Body of pancreas (tissue), 4 donors: Measurements from ENCODE around the gene MPC1. TPM values are rescaled to one million over a fixed set of nuclear protein-coding genes. Genes with fewer than 3 reads are reported as not detected.

Experiments used
- ATAC-seq: fragments of 150-250 bp; one replicate; pipeline ENCODE4 v1.9.1; 2016
- DNase-seq, 4 donors: peaks; one replicate each; pipeline ENCODE4 v3.0.0-alpha.2; 2019
- H3K27ac ChIP-seq, 4 donors: fragments of 200-600 bp; sonication (generic); 1 replicate in 3 of 4; 2 replicates in 1 of 4; pipeline versions ENCODE4 v1.5.1 to v1.6.1; 2016 to 2019; ENCODE audit warnings: mild to moderate bottlenecking in 1 of 4, mixed read lengths in 1 of 4, moderate library complexity in 1 of 4
- H3K27me3 ChIP-seq, 2 donors: fragments of 200-600 bp; sonication (generic); one replicate each; pipeline ENCODE4 v1.6.0; 2016; ENCODE audit warnings: mild to moderate bottlenecking in 1 of 2
- H3K36me3 ChIP-seq, 2 donors: fragments of 200-600 bp; sonication (generic); replicated peaks in 1 of 2; 2 replicates each; pipeline ENCODE4 v1.5.1; 2016; ENCODE audit warnings: low read depth in 2 of 2; ENCODE audit not compliant: insufficient read depth in 1 of 2
- H3K4me1 ChIP-seq: fragments of 200-600 bp; sonication (generic); one replicate; pipeline ENCODE4 v1.6.0; 2016
- H3K4me3 ChIP-seq, 2 donors: fragments of 200-600 bp; sonication (generic); 1 replicate in 1 of 2; 2 replicates in 1 of 2; pipeline ENCODE4 v1.5.1; 2016 to 2019
- H3K9me3 ChIP-seq, 3 donors: fragments of 200-600 bp; sonication (generic); 1 replicate in 2 of 3; 2 replicates in 1 of 3; pipeline ENCODE4 v1.5.1; 2016
- CTCF ChIP-seq, 7 experiments: fragments of 450-650 bp in 4 of 7; fragments of 200-600 bp in 3 of 7; sonication (generic) in 3 of 7; IDR thresholded peaks; one replicate each; pipeline ENCODE4 v1.5.1; 2016 to 2019; ENCODE audit warnings: antibody characterized with exemption in 7 of 7
- POLR2A ChIP-seq, 3 donors: fragments of 450-650 bp; IDR thresholded peaks; one replicate each; pipeline ENCODE4 v1.6.1; 2016; ENCODE audit warnings: antibody characterized with exemption in 3 of 3, mild to moderate bottlenecking in 2 of 3
- WGBS, 2 donors: methylation state at CpG; one replicate each; pipeline ENCODE4 v1.1.5; 2017; 5-methylcytosine and 5-hydroxymethylcytosine counted together
- intact Hi-C: fragments of 100-400 bp; cut with DNase I; formaldehyde crosslinking; loops from one replicate; pipeline ENCODE4 v1.15.1; 2023
- total RNA-seq, 2 donors: library from RNA; depleted of rRNA; stranded (reverse); fragments of >200 nt; gene quantifications; one replicate each; pipeline ENCODE4 v1.1.0, GENCODE V29; 2016

The MPC1 gene
- total RNA-seq, 2 donors from 2014 or later: 20.8 to 25.4 TPM

- ATAC-seq: no peak
- no peak for TF ChIP-seq CTCF (IDR thresholded peaks at IDR 0.05)
- Histone ChIP-seq H3K27me3 (no peaks in the 10 kb centered on the region), H3K4me1 (peaks cover 5% of the 10 kb centered on the region), H3K36me3 (peaks cover 0 to 6% of the 10 kb centered on the region in 2 donors), H3K9me3 (no peaks in the 10 kb centered on the region), H3K27ac (no peak overlapping the region), H3K4me3 (no peak overlapping the region)
- no peak for DNase-seq
- 78 to 85% methylated on average over 23 of the region's 23 CpGs for WGBS, 2 donors
- intact Hi-C loops: no loop called here
These were observed 49.4 kb downstream of the MPC1 start for GRCh38 chr6:166333172-166333995.

- H3K4me1 ChIP-seq: peaks cover 5% of the 10 kb centered on the region
- intact Hi-C loops: no loop called here
- no peak overlapping the region for H3K27ac ChIP-seq
- ATAC-seq (no peak), DNase-seq (no peak)
- TF ChIP-seq CTCF (IDR thresholded peaks at IDR 0.05) (no peak), POLR2A (IDR thresholded peaks at IDR 0.05) (no peak)
- H3K27me3 ChIP-seq: no peaks in the 10 kb centered on the region
- peaks cover 0 to 10% of the 10 kb centered on the region in 2 donors for H3K36me3 ChIP-seq
- H3K9me3 ChIP-seq: no peaks in the 10 kb centered on the region
- H3K4me3 ChIP-seq: no peak overlapping the region
- WGBS, 2 donors: 66 to 73% methylated on average over 13 of the region's 13 CpGs
These were observed 51.0 kb downstream of the MPC1 start for GRCh38 chr6:166331503-166332415.

GRCh38 chr6:166330612-166331011 lies 52.1 kb downstream of the MPC1 start:
- Histone ChIP-seq H3K4me1 (peaks cover 5% of the 10 kb centered on the region), H3K27me3 (no peaks in the 10 kb centered on the region), H3K4me3 (no peak overlapping the region), H3K36me3 (peaks cover 0 to 14% of the 10 kb centered on the region in 2 donors), H3K27ac (no peak overlapping the region), H3K9me3 (no peaks in the 10 kb centered on the region)
- 36 to 54% methylated on average over 10 to 11 of the region's 11 CpGs for WGBS, 2 donors
- DNase-seq: peak in 3 of 4 donors; percentile 33 to 48 (median 39)
- peak; percentile 6 for ATAC-seq
- TF ChIP-seq POLR2A (IDR thresholded peaks at IDR 0.05) (no peak), CTCF (IDR thresholded peaks at IDR 0.05) (peak in 1 of 7 experiments; percentile 4)
- intact Hi-C loops: no loop called here

- no peaks in the 10 kb centered on the region for H3K9me3 ChIP-seq
- H3K4me1 ChIP-seq: peaks cover under 1% of the 10 kb centered on the region
- TF ChIP-seq POLR2A (IDR thresholded peaks at IDR 0.05) (no peak), CTCF (IDR thresholded peaks at IDR 0.05) (no peak)
- no peak overlapping the region for H3K27ac ChIP-seq
- intact Hi-C loops: no loop called here
- peaks cover 0 to 25% of the 10 kb centered on the region in 2 donors for H3K36me3 ChIP-seq
- H3K27me3 ChIP-seq: no peaks in the 10 kb centered on the region
- ATAC-seq: no peak
- DNase-seq: no peak
- no peak overlapping the region for H3K4me3 ChIP-seq
- 79 to 84% methylated on average over 6 of the region's 6 CpGs for WGBS, 2 donors
These were observed 57.2 kb downstream of the MPC1 start for GRCh38 chr6:166325383-166326042.
